Heart right ventricle (tissue), 16 donors: Measurements from ENCODE around the gene FRMD5. TPM values are rescaled to one million over a fixed set of nuclear protein-coding genes. Genes with fewer than 3 reads are reported as not detected.

ENCODE experiments used
- ATAC-seq, 8 donors: fragments of 200-7000 bp; cut with Tn5 transposase; one replicate each; pipeline ENCODE4 v1.9.1; 2020; ENCODE audit warnings: mild to moderate bottlenecking in 8 of 8, moderate library complexity in 8 of 8, moderate number of reproducible peaks in 1 of 8
- DNase-seq, 2 donors: peaks; one replicate each; pipeline ENCODE4 v3.0.0-alpha.2; 2020
- H3K27ac ChIP-seq, 10 donors: fragments of 200-600 bp; sonication (generic) in 2 of 10; one replicate each; pipeline versions ENCODE4 v1.5.0 to v1.8.0; 2020 to 2022; ENCODE audit warnings: mild to moderate bottlenecking in 3 of 10
- H3K27me3 ChIP-seq, 7 donors: fragments of 200-600 bp; one replicate each; pipeline ENCODE4 v1.8.0; 2021 to 2022; ENCODE audit warnings: mild to moderate bottlenecking in 2 of 7
- H3K36me3 ChIP-seq, 9 donors: fragments of 200-600 bp; sonication (generic) in 1 of 9; one replicate each; pipeline versions ENCODE4 v1.5.0 to v1.8.0; 2020 to 2022; ENCODE audit warnings: mild to moderate bottlenecking in 2 of 9
- H3K4me1 ChIP-seq, 9 donors: fragments of 200-600 bp; sonication (generic) in 1 of 9; one replicate each; pipeline versions ENCODE4 v1.5.0 to v1.8.0; 2020 to 2022; ENCODE audit warnings: mild to moderate bottlenecking in 4 of 9
- H3K4me3 ChIP-seq, 10 donors: fragments of 200-600 bp; sonication (generic) in 2 of 10; one replicate each; pipeline versions ENCODE4 v1.5.0 to v1.8.0; 2020 to 2022; ENCODE audit warnings: mild to moderate bottlenecking in 7 of 10, moderate library complexity in 2 of 10
- H3K9me3 ChIP-seq, 11 donors: fragments of 200-600 bp in 10 of 11; sonication (generic) in 2 of 11; one replicate each; pipeline versions ENCODE4 v1.5.0 to v1.8.0; 2013 to 2022; ENCODE audit warnings: mild to moderate bottlenecking in 2 of 11, control low read depth in 1 of 11, moderate library complexity in 1 of 11
- CTCF ChIP-seq, 9 donors: fragments of 200-600 bp; sonication (generic) in 2 of 9; IDR thresholded peaks; one replicate each; pipeline versions ENCODE4 v1.5.0 to v1.8.0; 2021 to 2022; ENCODE audit warnings: antibody characterized with exemption in 9 of 9, mild to moderate bottlenecking in 5 of 9, moderate library complexity in 1 of 9
- WGBS, 2 donors: extraction: QIAGEN DNeasy Blood & Tissue Kit; methylation state at CpG; one replicate each; pipeline ENCODE4 v1.1.7; 2013; ENCODE audit warnings: inconsistent platforms in 1 of 2; 5-methylcytosine and 5-hydroxymethylcytosine counted together
- intact Hi-C, 10 donors: fragments of 100-400 bp; cut with DNase I; formaldehyde crosslinking; loops; one replicate each; pipeline versions ENCODE4 v1.11.1 to v1.14.2; 2022
- polyA plus RNA-seq, 2 donors: library from polyadenylated mRNA; stranded (reverse); fragments of 200-250 nt; gene quantifications; one replicate each; pipeline ENCODE4 v1.2.3, GENCODE V29; 2013
- total RNA-seq, 10 donors: library from RNA; stranded (reverse); fragmentation: NEBNext Ultra II Directional in 3 of 10; extraction: Animal tissue kit (Norgen Biotek cat#: 25700) in 3 of 10; gene quantifications; one replicate each; pipeline versions ENCODE4 v1.2.1 to v1.2.4, GENCODE V29; 2021 to 2023
- donor health status: Arrhythmogenic right ventricular cardiomyopathy.
- donor health status: ischemic (EF 13 %, LVEDD 7.1; RV severe dilation, severe dysfunction).
- donor health status: healthy with polysubstance abuse.
- donor health status: DM: no; HTN: yes; CAD: no.
- donor health status: DM: no; HTN: no; CAD: no.
- donor health status: ischemic (EF 25% LVEDD 6.9; RV normal size, moderate dysfunction).
- donor health status: ischemic (EF 25% LVEDD 5.7; RV mildly dilated, moderate dysfunction).
- donor health status: healthy.
- donor health status: DM: yes; HTN: yes; CAD: no.
- donor health status: Ischemic cardiomyopathy.
- donor health status: ischemic (EF 35%, LVEDD 5.7; RV mildly dilated, moderate dysfunction).
- donor health status: nonischemic (EF 11% LVEDD 7.7; RV severe dilation, severe dysfunction).
- donor health status: DM: yes; HTN: yes; CAD: no.
- donor health status: PGD.
- donor health status: ischemic (EF 29% LVEDD 5.4; RV normal size, mild dysfunction).
- donor health status: nonischemic (EF 23%, LVEDD 6.1; RV moderate dilation, normal function).

FRMD5 gene
- total and polyA plus RNA-seq, 12 donors, result 7.2 to 86.3 (median 55.3) TPM

GRCh38 chr15:43873651-43874050 is 321.4 kb downstream of the FRMD5 start:
- DNase-seq (no peak), ATAC-seq (no peak)
- Histone ChIP-seq H3K27me3 (no peaks in the 10 kb centered on the region), H3K4me1 (peaks cover 0 to 53% (median 3%) of the 10 kb centered on the region in 9 donors), H3K9me3 (no peaks in the 10 kb centered on the region), H3K4me3 (no peak overlapping the region), H3K27ac (peak overlapping the region in 2 of 10 donors; percentile 15 to 97), H3K36me3 (peaks cover 0 to 45% (median 4%) of the 10 kb centered on the region in 9 donors)
- WGBS, 2 donors, result 77 to 81% methylated on average over 10 of the region's 10 CpGs
- intact Hi-C loops, result loop anchor here in 4 of 10 donors (1.0 to 10.0 kb wide), 3 partner anchors 38 to 341 kb away; no protein-coding TSS in a partner anchor
- no peak for TF ChIP-seq CTCF (IDR thresholded peaks at IDR 0.05)

GRCh38 chr15:43872416-43873020 is 322.6 kb downstream of the FRMD5 start:
- H3K36me3 ChIP-seq, result peaks cover 0 to 53% (median 4%) of the 10 kb centered on the region in 9 donors
- 39 to 51% methylated on average over 6 of the region's 6 CpGs for whole genome bisulfite sequencing, 2 donors
- peak in 8 of 9 donors; percentile 18 to 67 (median 62) for TF ChIP-seq CTCF (IDR thresholded peaks at IDR 0.05)
- H3K27ac ChIP-seq, result peak overlapping the region in 1 of 10 donors; percentile 36
- no peak overlapping the region for H3K4me3 ChIP-seq
- peak; percentile 65 to 81 (median 70) for ATAC-seq
- H3K9me3 ChIP-seq, result no peaks in the 10 kb centered on the region
- H3K4me1 ChIP-seq, result peaks cover 0 to 53% (median 3%) of the 10 kb centered on the region in 9 donors
- intact Hi-C loops, result loop anchor here in 4 of 10 donors (1.0 to 10.0 kb wide), 3 partner anchors 39 to 342 kb away; no protein-coding TSS in a partner anchor
- no peaks in the 10 kb centered on the region for H3K27me3 ChIP-seq
- peak in 1 of 2 donors; percentile 57 for DNase-seq

GRCh38 chr15:43871835-43872234 is 323.2 kb downstream of the FRMD5 start:
- 74 to 85% methylated on average over 2 of the region's 2 CpGs for WGBS, 2 donors
- intact Hi-C loops, result loop anchor here in 3 of 10 donors (10.0 kb wide), 2 partner anchors 193 to 343 kb away; no protein-coding TSS in a partner anchor
- H3K4me1 ChIP-seq, result peaks cover 0 to 52% (median 3%) of the 10 kb centered on the region in 9 donors

GRCh38 chr15:43868406-43868805 is 326.7 kb downstream of the FRMD5 start:
- no peak for TF ChIP-seq CTCF (IDR thresholded peaks at IDR 0.05)
- Histone ChIP-seq H3K27me3 (no peaks in the 10 kb centered on the region), H3K9me3 (no peaks in the 10 kb centered on the region), H3K27ac (no peak overlapping the region), H3K4me1 (peaks cover 0 to 23% (median 0%) of the 10 kb centered on the region in 9 donors), H3K4me3 (no peak overlapping the region), H3K36me3 (peaks cover 0 to 71% (median 4%) of the 10 kb centered on the region in 9 donors)
- ATAC-seq (no peak), DNase-seq (no peak)
- 69 to 83% methylated on average over 2 of the region's 2 CpGs for WGBS, 2 donors
- intact Hi-C loops, result no loop called here

More at GRCh38 chr15:43871835-43872234, 323.2 kb downstream of the FRMD5 start:
- ATAC-seq (peak in 2 of 8 donors; percentile 27 to 37), DNase-seq (no peak)
- Histone ChIP-seq H3K27me3 (no peaks in the 10 kb centered on the region), H3K36me3 (peaks cover 0 to 60% (median 4%) of the 10 kb centered on the region in 9 donors), H3K4me3 (no peak overlapping the region), H3K9me3 (no peaks in the 10 kb centered on the region), H3K27ac (peak overlapping the region in 1 of 10 donors; percentile 36)
- TF ChIP-seq CTCF (IDR thresholded peaks at IDR 0.05), result no peak
